NCI-H748 treated with DMSO at 0.1 percent for 48 hours (cell line): Measurements from ENCODE around the gene RBMS1.
A peak's percentile ranks its signal among the peaks of the same experiment; 100 is the strongest.

Experiments used
- DNase-seq: peaks from one replicate; lab custom pipeline; 2025; lab: John Stamatoyannopoulos, UW

Gene RBMS1

DNA sequence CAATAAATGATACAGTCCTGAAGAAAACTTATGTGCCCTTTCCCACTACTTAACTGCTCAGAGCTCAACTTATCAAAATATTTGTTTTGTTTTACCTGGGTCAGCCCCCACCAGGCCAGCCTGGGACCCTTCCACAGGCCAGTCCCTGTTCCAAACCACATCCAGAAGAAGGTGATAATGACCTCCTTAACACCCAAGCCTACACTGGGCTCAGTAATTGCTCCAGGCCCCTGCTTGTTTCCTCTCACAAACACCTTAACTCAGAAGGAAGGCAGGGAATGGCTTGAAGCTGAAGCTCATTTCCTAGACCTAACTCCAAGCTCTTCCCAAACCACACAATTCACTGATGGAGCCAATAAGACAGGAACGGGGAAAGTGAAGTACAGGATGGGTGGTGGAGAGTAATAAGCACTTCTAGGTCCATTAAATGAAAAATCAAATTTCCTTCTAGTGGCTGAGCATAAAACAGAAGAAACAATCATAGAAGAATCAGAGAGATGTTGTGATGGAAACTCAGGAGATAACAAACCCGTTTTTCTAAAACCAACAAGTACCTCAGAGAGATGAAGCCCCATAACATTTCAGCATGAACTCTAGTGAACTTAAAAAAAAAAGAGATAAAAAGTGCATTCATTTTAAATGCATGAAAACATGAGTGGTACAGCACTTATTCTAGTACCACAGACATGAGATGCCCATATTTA lies 160.1 kb downstream of the RBMS1 start:
- no peak for DNase-seq

- peak; percentile 16 for DNase-seq
Measured at GRCh38 chr2:160332318-160332717, 161.3 kb downstream of the RBMS1 start.

GRCh38 chr2:160331258-160332025 lies 162.2 kb downstream of the RBMS1 start:
- DNase-seq = no peak

- peak; percentile 5 for DNase-seq
Measured at GRCh38 chr2:160328811-160329527, 164.6 kb downstream of the RBMS1 start.

DNA sequence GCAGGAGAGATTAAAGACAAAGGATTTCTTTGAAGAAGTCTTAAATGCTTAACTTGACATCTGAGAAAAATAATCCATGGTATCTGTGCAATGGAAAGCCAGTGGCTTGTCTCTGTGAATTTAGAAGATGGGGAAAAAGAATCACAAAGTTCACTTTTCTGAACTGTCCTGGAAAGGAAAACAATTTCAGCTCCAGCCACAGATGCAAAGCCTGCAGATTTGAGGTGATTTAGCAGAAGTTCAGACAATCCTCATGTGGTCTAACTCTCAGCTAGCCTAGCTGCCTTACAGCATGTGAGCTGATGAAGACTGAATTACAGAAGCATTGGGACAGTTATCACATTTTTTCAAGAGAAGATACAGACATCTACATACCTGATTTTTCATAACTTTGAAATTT lies 166.8 kb downstream of the RBMS1 start:
- no peak for DNase-seq

DNA sequence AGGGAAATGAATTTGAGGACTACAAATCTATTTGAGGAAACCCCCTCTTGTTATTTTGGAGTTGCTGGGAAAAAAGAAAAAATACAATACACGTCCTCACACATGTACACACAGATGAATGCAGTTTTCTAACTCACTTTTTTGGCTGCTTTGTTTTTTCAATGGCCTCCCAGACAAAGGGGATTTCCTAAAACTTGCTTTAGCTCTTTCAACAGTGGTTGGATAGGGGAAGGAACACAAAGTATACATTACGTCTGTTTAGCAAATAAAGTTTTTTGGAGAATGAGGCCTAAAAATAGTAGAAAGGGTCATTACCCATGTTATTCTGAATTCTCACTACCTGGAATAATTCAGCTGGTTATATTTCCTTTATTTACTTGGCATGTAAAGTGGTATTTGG lies 168.2 kb downstream of the RBMS1 start:
- DNase-seq = no peak

DNA sequence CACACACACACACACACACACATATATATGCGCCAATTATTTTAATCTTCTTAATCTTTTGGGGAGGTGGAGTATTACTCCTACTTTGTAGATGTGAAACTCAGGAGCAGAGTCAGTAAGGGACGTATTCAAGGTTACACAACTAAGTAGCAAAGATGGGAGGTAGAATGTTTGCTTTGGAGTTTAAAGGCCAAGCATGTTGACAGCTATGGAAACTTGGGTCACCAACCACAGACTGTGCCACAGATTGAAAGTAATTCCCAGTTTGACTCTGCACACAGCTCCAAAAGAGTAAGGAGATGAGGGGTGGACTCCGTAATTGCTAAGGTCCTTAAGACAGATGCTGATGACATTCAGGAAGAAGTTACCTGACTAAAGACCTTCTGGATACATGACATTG lies 168.7 kb downstream of the RBMS1 start:
- DNase-seq = no peak

- DNase-seq = peak; percentile 49
Measured at GRCh38 chr2:160324161-160324800, 169.3 kb downstream of the RBMS1 start.

DNA sequence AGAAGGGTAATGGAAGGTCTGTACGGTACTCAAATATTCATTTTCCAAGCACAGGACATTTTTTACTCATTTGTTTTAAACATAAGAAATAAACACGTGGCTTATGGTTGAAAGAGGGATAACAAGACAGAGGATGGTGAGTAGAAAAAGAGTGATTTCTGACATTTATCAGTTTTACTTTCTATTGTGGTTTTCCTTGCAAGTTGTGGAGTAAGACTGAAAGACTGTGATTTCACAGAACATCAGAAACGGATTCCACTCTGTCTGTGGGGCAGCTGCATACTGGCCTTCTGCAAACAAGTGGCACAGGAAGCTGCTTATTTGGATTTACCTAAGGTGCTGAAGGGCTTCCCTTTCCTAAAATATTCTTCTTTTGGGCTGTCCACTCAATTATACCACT lies 171.3 kb downstream of the RBMS1 start:
- no peak for DNase-seq

DNA sequence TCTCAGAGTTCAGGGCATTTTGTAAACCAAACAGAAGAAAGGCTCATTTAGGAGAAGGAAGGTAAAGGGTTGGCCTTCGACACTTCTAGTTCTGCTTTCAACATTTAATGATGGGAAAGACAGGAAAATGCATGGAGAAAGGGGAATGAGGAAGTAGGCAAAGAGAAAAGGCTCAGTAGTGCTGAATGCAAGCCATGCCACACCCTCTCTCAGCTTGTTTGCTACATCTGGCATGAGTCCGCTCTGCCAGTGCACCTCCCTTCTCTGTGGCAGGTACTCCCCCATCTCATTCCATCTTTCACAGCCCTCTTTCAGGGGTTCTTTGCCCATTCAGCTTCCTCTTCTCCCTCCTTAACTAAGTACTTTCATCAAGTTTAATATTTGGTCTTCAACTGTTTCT lies 172.6 kb downstream of the RBMS1 start:
- DNase-seq = no peak

DNA sequence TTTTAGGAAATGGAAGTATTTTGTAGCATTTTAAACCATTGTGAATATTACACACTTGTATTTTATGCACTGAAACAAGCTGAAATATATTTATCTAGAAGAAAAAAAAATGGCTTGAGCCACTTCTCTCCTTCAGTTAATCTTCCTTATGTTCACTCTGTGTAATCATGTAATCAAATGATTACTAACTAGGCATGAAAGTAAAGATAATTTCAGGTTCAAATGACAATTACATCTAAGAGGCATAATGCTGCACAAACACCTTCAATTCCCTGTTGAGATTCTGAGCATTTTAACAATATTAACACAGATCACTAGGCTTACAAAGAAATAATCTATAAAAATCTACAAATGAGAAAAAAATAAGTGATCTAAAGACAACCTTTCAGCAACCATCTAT lies 173.9 kb downstream of the RBMS1 start:
- DNase-seq = no peak

GRCh38 chr2:160318218-160318617 lies 175.4 kb downstream of the RBMS1 start:
- no peak for DNase-seq

GRCh38 chr2:160317181-160318099 lies 176.2 kb downstream of the RBMS1 start:
- DNase-seq = peak; percentile 87

GRCh38 chr2:160315337-160315736 lies 178.3 kb downstream of the RBMS1 start:
- no peak for DNase-seq

- no peak for DNase-seq
Measured at GRCh38 chr2:160310118-160310828, 183.3 kb downstream of the RBMS1 start.

DNA sequence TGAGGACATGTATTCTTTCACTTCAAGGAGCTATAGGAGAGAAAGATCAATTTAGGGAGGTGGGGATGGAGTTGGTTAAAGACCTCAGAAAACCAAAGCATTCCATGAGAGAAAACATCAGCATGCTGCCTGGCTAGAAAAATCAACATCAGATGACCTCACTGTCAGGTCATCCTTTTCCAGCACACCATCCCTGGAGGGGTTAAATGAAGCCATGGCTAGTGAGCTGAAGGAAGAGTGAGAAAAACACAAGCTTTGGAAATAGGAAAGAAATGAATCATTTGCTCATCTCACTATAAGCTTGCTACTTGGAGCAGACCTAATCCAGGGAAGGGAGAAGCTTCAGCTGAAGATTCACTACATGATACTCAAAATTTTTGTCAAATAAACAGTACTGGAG lies 184.0 kb downstream of the RBMS1 start:
- no peak for DNase-seq

- no peak for DNase-seq
Measured at GRCh38 chr2:160308915-160309314, 184.7 kb downstream of the RBMS1 start.

DNA sequence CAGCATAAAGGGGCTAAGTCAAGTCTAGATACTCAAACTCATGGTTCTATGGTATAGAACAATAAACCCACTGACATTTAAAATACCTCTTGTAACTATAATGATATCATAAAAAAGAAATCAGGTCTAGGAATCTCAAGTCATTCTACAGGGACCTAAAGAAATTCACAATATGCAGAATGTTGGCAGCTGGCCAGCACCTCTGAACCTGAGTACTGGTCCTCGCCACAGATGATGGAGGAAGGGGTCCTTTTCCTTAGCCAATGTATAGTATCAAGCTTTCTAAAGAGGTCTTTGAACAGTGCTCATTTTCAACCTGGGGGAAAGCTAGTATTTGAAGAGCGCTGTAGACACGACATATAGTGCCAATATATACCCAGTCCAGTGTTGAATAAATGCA lies 185.1 kb downstream of the RBMS1 start:
- no peak for DNase-seq

- DNase-seq = no peak
Measured at GRCh38 chr2:160306985-160307384, 186.6 kb downstream of the RBMS1 start.

DNA sequence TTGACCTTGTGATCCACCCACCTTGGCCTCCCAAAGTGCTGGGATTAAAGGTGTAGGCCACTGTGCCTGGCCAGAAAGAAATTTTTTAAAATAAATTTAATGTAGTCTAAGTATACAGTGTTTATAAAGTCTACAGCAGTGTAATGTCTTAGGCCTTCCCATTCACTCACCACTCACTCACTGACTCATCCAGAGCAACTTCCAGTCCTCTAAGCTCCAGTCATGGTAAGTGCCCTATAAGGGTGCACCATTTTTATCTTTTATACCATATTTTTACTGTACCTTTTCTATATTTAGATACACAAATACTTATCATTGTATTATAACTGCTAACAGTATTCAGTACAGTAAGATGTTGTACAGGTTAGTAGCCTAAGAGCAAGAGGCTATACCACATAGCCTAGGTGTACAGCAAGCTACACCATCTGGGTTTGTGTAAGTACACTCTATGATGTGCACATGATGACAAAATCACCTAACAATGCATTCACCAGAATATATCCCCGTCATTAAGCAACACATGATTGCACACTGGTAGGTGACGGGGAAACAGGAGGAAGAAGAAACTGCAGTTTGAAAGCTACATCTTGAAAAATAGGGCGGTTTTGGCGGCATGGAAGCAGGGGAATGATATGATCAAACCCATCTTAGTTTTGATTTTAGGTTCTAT lies 188.4 kb downstream of the RBMS1 start:
- no peak for DNase-seq
